SH-SY5Y (cell line): Measurements from ENCODE around the gene AGL.

Experiments used
- GATA2 ChIP-seq: IDR thresholded peaks from 2 replicates; pipeline ENCODE4 v1.6.1; 2011; ENCODE audit warnings: mild to moderate bottlenecking, low read depth, low read length
- GATA3 ChIP-seq: IDR thresholded peaks from 2 replicates; pipeline ENCODE4 v1.6.1; 2011; ENCODE audit warnings: low read depth, mild to moderate bottlenecking, low read length, moderate library complexity

AGL gene

GRCh38 chr1:99850459-99851291 lies 514 bp downstream of the AGL start:
- TF ChIP-seq GATA3 (no peak), GATA2 (no peak)

- TF ChIP-seq GATA3, result no peak
- TF ChIP-seq GATA2, result no peak
These were observed 1.8 kb downstream of the AGL start for GRCh38 chr1:99851850-99852454.

GRCh38 chr1:99852648-99853047 lies 2.5 kb downstream of the AGL start:
- TF ChIP-seq GATA3, result no peak
- no peak for TF ChIP-seq GATA2

- TF ChIP-seq GATA3, result no peak
These were observed 5.8 kb downstream of the AGL start for GRCh38 chr1:99855914-99856450.

- TF ChIP-seq GATA3 (no peak), GATA2 (no peak)
These were observed 8.1 kb downstream of the AGL start for GRCh38 chr1:99858286-99858685.

- TF ChIP-seq GATA2 (no peak), GATA3 (no peak)
These were observed 8.7 kb downstream of the AGL start for GRCh38 chr1:99858881-99859280.

GRCh38 chr1:99860703-99861102 lies 10.5 kb downstream of the AGL start:
- TF ChIP-seq GATA2 (no peak), GATA3 (no peak)

GRCh38 chr1:99867682-99868081 lies 17.5 kb downstream of the AGL start:
- TF ChIP-seq GATA2, result no peak
- no peak for TF ChIP-seq GATA3

GRCh38 chr1:99869304-99869703 lies 19.1 kb downstream of the AGL start:
- TF ChIP-seq GATA2 (no peak), GATA3 (no peak)

GRCh38 chr1:99869723-99870122 lies 19.6 kb downstream of the AGL start:
- no peak for TF ChIP-seq GATA3
- no peak for TF ChIP-seq GATA2

- no peak for TF ChIP-seq GATA2
- no peak for TF ChIP-seq GATA3
These were observed 21.9 kb downstream of the AGL start for GRCh38 chr1:99872063-99872462.

- TF ChIP-seq GATA3 (no peak), GATA2 (no peak)
These were observed 27.4 kb downstream of the AGL start for GRCh38 chr1:99877568-99877967.

- no peak for TF ChIP-seq GATA3
- TF ChIP-seq GATA2, result no peak
These were observed 36.0 kb downstream of the AGL start for GRCh38 chr1:99886179-99886578.

GRCh38 chr1:99886841-99887240 lies 36.7 kb downstream of the AGL start:
- no peak for TF ChIP-seq GATA3
- TF ChIP-seq GATA2, result no peak

- TF ChIP-seq GATA2, result no peak
- no peak for TF ChIP-seq GATA3
These were observed 37.7 kb downstream of the AGL start for GRCh38 chr1:99887890-99888289.

- no peak for TF ChIP-seq GATA3
- TF ChIP-seq GATA2, result no peak
These were observed 41.8 kb downstream of the AGL start for GRCh38 chr1:99891997-99892396.
